K562 (cell line): ENCODE data around the gene EXOC4.

ENCODE experiments used
- CEBPZ ChIP-seq: fragments of 150-350 bp; IDR thresholded peaks from 2 replicates; pipeline ENCODE4 v1.6.1; 2014; ENCODE audit warnings: low read depth, mild to moderate bottlenecking, low read length, borderline replicate concordance
- CHD2 ChIP-seq: IDR thresholded peaks from 2 replicates; pipeline ENCODE4 v1.6.1; 2011; ENCODE audit warnings: low read depth, low read length
- CHD4 ChIP-seq: fragments of 200-600 bp; sonication (generic); IDR thresholded peaks from 3 replicates; pipeline ENCODE4 v1.6.1; 2012; ENCODE audit warnings: low read depth, mild to moderate bottlenecking, mixed read lengths, low read length, inconsistent platforms; ENCODE audit not compliant: insufficient read depth, insufficient replicate concordance, poor library complexity, severe bottlenecking
- CREM ChIP-seq: IDR thresholded peaks from 2 replicates; pipeline ENCODE4 v1.6.1; 2014; ENCODE audit warnings: antibody characterized with exemption, low read depth
- CTCF ChIP-seq, 3 experiments: IDR thresholded peaks in 2 of 3; conservative IDR thresholded peaks in 1 of 3; 2 replicates each; pipeline ENCODE4 v1.5.1; 2011 to 2012; ENCODE audit warnings: low read length in 3 of 3, mild to moderate bottlenecking in 3 of 3, control low read depth in 2 of 3, improper control_type of control experiment in 1 of 3, inconsistent platforms in 1 of 3, low read depth in 1 of 3, mixed read lengths in 1 of 3, moderate library complexity in 1 of 3; ENCODE audit not compliant: insufficient read depth in 2 of 3
- ETS2 ChIP-seq: IDR thresholded peaks from 2 replicates; pipeline ENCODE4 v1.6.1; 2016; ENCODE audit warnings: borderline replicate concordance, missing genetic modification characterization, mild to moderate bottlenecking, moderate library complexity, missing compliant biosample characterization; ENCODE audit not compliant: poor library complexity, severe bottlenecking
- MLX ChIP-seq, 2 experiments: fragments of 450-650 bp in 1 of 2; sonication (generic) in 1 of 2; formaldehyde crosslinking; conservative IDR thresholded peaks; 2 replicates each; pipeline versions ENCODE4 v1.4.0 to v1.8.1; 2020 to 2022; ENCODE audit warnings: mild to moderate bottlenecking in 1 of 2, missing genetic modification reagents in 1 of 2
- POLR2A ChIP-seq: fragments of 450-650 bp; conservative IDR thresholded peaks from 2 replicates; pipeline ENCODE4 v1.6.1; 2016
- TAF15 ChIP-seq: fragments of 200-400 bp; formaldehyde crosslinking; IDR thresholded peaks from 2 replicates; pipeline ENCODE4 v1.6.1; 2017; ENCODE audit warnings: mild to moderate bottlenecking, low read depth, low read length, moderate library complexity
- ZNF232 ChIP-seq: sonication (generic); formaldehyde crosslinking; IDR thresholded peaks from 2 replicates; pipeline ENCODE4 v1.8.0; 2022; ENCODE audit warnings: mild to moderate bottlenecking, missing genetic modification reagents
- ZNF695 ChIP-seq: fragments of 450-650 bp; formaldehyde crosslinking; IDR thresholded peaks from 2 replicates; pipeline ENCODE4 v1.4.0; 2020; ENCODE audit warnings: mild to moderate bottlenecking, moderate library complexity

GRCh38 chr7:133781486-133782090 lies 528.7 kb downstream of the EXOC4 start:
- no peak for TF ChIP-seq CREM
- no peak for TF ChIP-seq ZNF695
- TF ChIP-seq POLR2A, result no peak
- TF ChIP-seq MLX (CRISPR knock-in tag; conservative IDR thresholded peaks at IDR 0.05), result no peak
- no peak for TF ChIP-seq CHD4
- TF ChIP-seq ZNF232 (CRISPR knock-in tag), result no peak
- TF ChIP-seq TAF15, result no peak
- no peak for TF ChIP-seq ETS2 (tag)
- TF ChIP-seq CTCF (IDR thresholded peaks at IDR 0.05 in 2 of 3, conservative IDR thresholded peaks at IDR 0.05 in 1 of 3; ENCODE audit: insufficient read depth in 2 of 3, low read depth in 1 of 3, low read length in 3 of 3), result no peak
- no peak for TF ChIP-seq CHD2
- no peak for TF ChIP-seq CEBPZ
